ENCODE results near the gene DHX16.

DHX16 gene

DNA sequence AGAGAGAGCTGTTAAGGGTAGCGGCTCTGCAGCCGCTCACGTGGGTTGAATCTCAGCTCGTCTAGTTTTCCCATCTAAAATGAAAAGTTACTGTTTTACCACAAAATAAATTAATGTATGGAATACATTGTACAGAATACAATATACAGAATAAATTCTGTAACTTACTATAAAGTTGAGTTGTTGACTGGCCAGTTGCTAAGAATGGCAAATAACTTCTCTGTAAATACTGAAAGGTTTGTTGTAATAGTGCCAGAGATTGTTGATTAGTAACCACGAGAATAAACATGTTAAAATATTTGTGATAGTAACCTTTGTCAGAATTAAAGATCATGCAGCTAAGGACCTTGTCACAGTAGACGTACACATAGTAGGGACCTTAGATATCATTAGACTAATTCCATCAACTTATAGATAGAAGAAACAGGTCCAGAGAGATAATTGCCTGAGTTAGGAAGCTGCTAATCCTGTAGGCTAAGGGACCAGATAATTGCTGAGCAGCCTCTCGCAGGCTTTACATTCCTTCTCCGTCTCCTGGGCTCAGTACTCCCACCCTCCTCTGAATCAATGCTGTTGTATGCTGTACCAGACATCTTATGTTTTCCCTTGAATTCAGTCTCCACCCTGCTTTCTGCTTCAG is 18.5 kb upstream of the DHX16 start:
- DNase-seq (ENCODE audit: low read depth), result no peak

GRCh38 chr6:30690403-30691207 is 17.8 kb upstream of the DHX16 start, which contains the start of gene NRM:
TSS of gene NRM (minus strand) at chr6:30690984. CDS start at chr6:30690974, 10 bp downstream.
- DNase-seq (ENCODE audit: low read depth), result peak; percentile 66

DNA sequence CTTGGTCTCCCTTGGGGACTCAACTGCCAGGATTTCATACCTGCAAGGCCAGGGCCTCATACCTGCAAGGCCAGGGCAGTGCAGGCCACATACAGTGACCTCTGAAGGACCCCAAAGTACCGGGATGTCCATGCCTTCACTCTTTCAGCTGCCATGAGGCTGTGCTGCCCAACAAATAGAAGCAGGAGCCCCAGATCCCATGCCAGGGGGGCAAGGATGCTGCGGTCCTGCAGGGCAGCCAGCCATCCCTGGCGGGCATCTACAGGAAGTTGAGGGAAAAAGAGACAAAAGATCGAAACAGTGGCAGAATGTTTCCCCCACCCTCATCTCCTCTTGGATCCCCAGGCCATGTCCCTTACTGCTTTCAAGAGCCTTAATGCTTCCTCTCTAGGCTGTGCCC is 17.2 kb upstream of the DHX16 start:
- DNase-seq (ENCODE audit: low read depth), result no peak

DNA sequence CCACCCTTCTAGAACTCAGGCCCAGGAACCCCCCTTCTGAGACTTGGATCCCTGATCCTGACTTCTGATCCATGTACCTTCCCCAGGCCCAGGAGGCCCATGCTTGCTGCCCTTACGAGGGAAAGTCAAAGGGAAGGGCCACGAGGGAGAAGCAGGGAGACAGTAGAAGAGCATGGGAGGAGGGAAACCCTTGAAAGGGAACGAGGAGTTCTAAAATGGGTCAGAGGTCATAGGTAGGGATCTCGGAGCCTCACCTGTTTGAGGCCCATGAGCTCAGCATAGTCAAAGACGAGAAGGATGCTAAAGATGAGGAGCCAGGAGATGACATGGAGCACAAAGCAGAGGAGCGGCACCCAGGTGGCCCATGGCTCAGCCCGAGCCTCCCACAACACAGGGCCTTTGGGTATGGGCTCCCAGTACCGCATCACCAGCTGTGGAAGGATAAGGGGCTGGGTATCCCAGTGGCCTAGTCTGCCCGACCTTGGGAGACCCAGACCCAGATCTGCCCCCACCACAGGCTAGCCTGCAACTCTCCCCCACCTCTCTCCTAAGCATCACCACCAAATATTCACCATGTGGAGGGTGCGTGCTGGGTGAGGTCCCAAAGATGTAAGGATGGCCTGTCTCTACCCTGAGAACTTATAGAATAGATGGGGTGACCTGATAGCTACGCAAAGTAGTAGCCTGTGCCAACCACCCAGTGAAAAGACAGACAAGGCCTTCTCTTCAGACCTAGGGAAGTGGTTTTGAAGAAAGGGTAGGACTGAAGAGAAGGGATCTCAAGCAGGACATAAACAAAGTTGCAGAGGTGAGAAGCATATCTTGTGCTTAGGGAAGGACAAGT is 16.4 kb upstream of the DHX16 start:
- no peak for DNase-seq (ENCODE audit: low read depth)

DNA sequence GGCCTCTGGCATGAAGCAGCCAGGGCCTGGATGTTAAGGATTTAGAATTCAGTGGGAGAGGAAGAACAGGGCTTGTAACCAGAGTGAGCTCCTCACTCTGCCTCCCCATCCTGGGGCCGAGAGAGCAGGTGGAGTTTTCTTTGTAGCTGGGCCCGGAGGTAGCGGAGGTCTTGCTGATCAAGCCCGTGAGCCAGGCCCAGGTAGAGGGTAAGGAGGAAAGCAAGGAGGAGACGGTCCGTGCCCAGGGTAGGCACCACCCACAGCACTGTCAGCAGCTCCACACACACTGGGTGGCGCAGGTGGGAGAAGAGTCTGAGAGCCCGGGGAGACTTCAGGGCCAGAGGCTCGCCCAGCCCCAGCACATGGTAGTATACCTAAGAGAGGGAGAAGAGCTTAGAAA is 15.8 kb upstream of the DHX16 start:
- no peak for DNase-seq (ENCODE audit: low read depth)

DNA sequence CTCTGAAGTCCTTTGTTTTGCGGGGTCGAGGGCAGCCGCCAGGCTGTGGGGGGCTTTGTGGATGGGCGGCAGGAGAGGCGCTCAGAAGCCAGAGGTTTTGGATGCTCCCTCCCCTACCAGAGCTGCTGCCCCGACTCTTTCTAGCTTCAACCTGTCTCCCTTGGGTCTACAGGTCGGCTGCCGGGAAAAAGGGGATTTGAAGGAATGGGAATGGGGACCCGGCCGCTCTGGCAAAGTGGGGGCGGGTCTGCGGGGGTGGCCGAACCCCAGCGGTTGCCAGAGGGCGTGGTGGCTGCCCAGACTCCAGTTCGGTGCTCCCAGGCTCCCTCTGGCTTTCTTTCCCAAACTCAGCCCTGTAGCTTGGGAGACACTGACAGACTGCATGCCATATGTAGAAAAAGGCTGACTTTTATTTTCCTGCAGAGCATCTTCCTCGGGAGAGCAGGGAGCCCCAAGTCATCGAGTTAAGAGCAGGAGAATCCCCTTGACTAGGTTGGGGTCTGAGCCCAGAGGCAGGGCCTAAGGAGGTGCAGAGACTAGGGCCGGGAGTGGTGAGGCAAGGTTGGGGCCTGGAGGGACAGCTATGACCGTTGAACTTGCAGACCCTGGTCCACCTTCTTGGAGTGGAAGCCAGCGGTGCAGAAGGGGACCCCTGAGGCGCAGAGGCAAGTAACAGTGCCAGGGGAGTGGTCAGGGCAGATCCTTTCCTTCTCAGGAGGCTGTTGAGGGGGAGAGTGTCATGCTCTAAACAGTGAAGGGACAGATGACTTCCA is 15.0 kb upstream of the DHX16 start:
- no peak for DNase-seq (ENCODE audit: low read depth)

GRCh38 chr6:30686908-30687658 is 14.3 kb upstream of the DHX16 start:
- DNase-seq (ENCODE audit: low read depth), result peak; percentile 85

DNA sequence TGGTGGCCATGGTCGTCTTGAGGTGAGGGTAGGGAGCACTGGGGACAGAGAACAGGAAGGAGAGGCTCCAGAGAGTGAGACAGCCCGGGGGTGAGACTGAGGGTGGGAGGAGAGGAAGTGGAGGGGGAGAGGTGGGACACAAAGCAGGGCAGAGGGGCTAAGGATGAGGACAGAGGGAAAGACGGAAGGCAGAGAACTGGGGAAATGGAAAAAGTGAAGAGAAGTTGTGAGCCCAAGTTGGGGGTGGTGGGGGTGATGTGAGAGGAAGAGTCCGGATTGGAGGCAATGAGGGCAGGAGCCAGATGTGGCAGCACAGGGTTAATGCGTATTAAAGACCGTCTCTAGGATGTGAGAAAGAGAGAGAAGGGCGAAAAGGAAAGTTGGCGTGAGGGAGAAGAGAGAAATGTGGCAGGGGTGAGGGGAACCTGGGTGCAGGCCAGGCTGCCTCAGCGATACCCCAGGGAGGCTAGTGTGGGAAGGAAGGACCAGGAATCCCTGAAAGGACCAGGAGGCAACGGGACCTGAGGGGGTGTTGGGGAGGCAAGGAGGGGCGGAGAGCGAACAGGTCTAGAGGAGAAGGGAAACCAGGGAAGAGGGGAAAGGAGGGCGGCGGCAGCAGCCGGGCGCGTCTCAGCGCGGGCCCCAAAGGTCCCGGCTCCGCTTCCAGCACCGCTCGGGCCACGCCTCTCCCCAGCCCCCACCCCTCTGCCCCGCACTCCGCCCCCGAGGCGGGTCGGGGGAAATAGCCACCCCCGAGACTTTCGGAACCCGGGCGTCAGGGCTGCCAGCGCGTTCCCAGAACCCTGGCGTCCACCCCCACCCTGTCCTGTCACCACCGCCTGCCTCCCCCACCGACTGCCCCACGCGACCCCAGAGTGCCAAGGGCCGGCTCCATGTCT is 13.5 kb upstream of the DHX16 start, which contains the start of gene PPP1R18:
PPP1R18 (minus strand) TSS at position 637 of the 899 bp plus-strand sequence; CDS start at position 10, 627 bp downstream.
- peak; percentile 31 for DNase-seq (ENCODE audit: low read depth)

- peak; percentile 35 for DNase-seq (ENCODE audit: low read depth)
These were observed 12.6 kb upstream of the DHX16 start for GRCh38 chr6:30685157-30686008.

GRCh38 chr6:30684386-30685156 is 11.8 kb upstream of the DHX16 start:
- peak; percentile 37 for DNase-seq (ENCODE audit: low read depth)

GRCh38 chr6:30683980-30684338 is 11.2 kb upstream of the DHX16 start:
- no peak for DNase-seq (ENCODE audit: low read depth)

- DNase-seq (ENCODE audit: low read depth), result no peak
These were observed 10.6 kb upstream of the DHX16 start for GRCh38 chr6:30683183-30683979.

DNA sequence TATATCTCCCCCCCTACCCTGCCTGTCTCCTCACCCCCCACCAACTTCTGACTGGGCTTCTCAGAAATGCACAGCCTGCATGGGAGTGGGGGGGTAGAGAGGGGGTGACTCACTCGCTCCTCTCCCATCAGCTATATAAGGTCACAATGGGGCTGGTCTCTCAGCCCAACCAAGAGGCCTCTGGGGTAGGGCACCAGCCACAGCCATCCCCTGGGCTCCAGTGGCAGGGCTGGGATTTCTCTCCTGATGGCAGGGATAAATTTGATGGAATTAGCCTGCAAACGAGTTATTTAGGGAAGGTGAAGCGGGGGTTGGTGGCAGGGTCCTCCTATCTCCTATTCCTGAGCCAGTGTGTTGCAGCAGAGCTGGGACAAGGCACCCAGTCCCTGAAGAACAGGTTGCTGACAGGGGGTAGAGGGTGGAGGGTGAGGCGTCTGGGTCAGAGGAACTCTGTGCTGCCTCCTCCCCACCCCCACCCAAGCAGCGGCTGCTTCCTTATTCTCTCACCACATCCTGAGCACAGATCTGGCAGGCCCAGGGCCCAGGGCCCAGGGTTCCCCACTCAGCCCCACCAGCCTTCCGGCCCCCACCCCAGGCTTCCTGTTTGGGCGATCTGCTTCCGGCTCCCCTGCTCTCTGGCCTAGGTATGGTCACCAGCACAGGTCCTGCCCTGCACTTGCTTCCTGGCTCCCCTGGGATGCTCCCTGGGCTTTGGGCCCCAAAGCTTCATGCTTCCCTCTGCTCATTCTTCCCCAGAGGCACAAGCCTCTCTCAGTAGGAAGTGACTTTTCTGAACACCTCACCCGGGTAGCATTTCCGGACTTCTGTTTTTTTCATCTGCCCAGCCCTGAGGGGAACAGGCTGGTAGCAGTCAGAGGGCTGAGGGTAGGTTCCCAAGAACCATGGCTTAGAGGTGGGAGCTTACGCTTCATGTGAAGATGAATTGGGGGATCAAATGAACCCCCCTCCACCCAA is 9.6 kb upstream of the DHX16 start:
- DNase-seq (ENCODE audit: low read depth), result peak; percentile 92

DNA sequence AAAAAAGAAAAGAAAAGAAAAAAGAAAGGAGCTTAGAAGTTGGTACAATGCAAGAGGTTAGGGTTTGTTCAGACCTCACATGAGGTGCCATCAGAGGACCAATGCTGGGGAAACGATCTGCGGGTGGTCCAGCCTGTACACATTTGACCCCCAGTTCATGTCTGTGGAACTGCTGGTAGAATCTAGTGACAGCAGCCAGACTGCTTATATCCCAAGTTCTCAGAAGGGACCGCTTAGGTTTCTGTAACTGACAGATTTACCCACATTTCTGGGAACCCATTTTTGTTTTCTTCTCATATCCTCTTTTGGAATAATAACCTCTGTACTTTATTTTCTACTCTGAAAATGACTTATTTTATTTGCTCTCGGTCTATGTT is 8.9 kb upstream of the DHX16 start:
- DNase-seq (ENCODE audit: low read depth), result no peak

- DNase-seq (ENCODE audit: low read depth), result no peak
These were observed 7.1 kb upstream of the DHX16 start for GRCh38 chr6:30679765-30680535.
